ENCODE results near the gene FNDC3B. TPM values are rescaled to one million over a fixed set of nuclear protein-coding genes. Genes with fewer than 3 reads are reported as not detected.

Gene FNDC3B
- total and polyA plus RNA-seq, 2 donors (not counting 3 experiments of a cell fraction or from before 2014, with no cell fraction given): 91.6 to 295 TPM

DNA sequence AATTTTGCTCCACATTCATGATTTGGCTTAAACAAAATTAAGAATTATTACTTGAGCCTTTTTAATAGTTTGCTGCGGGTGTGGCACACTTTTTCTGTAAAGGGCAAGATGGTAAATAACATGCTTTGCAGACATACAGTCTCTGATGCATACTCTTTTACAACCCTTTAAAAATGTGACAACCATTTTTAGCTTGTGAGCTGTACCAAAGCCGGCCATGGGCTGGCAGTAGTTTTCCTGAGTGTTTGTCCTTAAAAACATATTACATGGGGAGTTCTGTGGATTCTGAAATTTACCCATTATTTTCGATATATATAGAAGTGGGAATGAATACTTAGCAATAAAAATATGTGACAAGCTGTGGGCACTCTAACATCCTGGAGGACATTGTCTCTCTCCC is 163.4 kb downstream of the FNDC3B start:
- DNase-seq (ENCODE audit: low read depth, low spot score) (no peak), FAIRE-seq (no peak)
- Histone ChIP-seq H3K36me3 (ENCODE audit: control insufficient read depth in 2 of 2, extremely low read depth in 1 of 2, insufficient read depth in 2 of 2, low read length in 2 of 2) (peaks cover 0 to 2% of the 10 kb centered on the region in 2 experiments), H3K79me2 (ENCODE audit: control insufficient read depth, insufficient read depth, low read length) (peaks cover 81% of the 10 kb centered on the region), H3K9ac (replicated peaks; ENCODE audit: extremely low read depth, insufficient read depth, low read length) (no peak overlapping the region), H3K4me3 (replicated peaks in 1 of 3; ENCODE audit: insufficient read depth in 1 of 3, low read depth in 1 of 3, low read length in 3 of 3) (no peak overlapping the region), H3K4me1 (ENCODE audit: control insufficient read depth, extremely low read depth, insufficient read depth, low read length) (peaks cover 22% of the 10 kb centered on the region), H3K9me1 (replicated peaks; ENCODE audit: control insufficient read depth, extremely low read depth, insufficient read depth, low read length) (no peaks in the 10 kb centered on the region), H3K4me2 (ENCODE audit: insufficient read depth, low read length) (no peak overlapping the region), H3K27ac (ENCODE audit: insufficient read depth, low read depth, low read length) (no peak overlapping the region), H3K9me3 (replicated peaks; ENCODE audit: control insufficient read depth, insufficient read depth, low read length) (no peaks in the 10 kb centered on the region), H2AFZ (ENCODE audit: low read depth, low read length) (no peak overlapping the region), H4K20me1 (replicated peaks; ENCODE audit: control insufficient read depth, extremely low read depth, insufficient read depth, low read length) (peaks cover 3% of the 10 kb centered on the region), H3K27me3 (ENCODE audit: control insufficient read depth in 2 of 2, insufficient read depth in 2 of 2, low read length in 2 of 2) (no peaks in the 10 kb centered on the region)
- ChIA-PET CTCF (no interaction called here), POLR2A (no interaction called here)
- intact Hi-C loops (cut with micrococcal nuclease): loop anchor here (5.0 kb wide), 1 partner anchor 40 kb away; no protein-coding TSS in a partner anchor
- dilution Hi-C loops (cut with MboI; ENCODE audit: extremely low pct_ligation_motif_present, low sequenced_read_pairs): no loop called here
- no peak for TF ChIP-seq POLR2AphosphoS5 (IDR thresholded peaks at IDR 0.05; ENCODE audit: insufficient read depth, low read depth, low read length)
- BruUV-seq (replicated peaks): no TSS peak

DNA sequence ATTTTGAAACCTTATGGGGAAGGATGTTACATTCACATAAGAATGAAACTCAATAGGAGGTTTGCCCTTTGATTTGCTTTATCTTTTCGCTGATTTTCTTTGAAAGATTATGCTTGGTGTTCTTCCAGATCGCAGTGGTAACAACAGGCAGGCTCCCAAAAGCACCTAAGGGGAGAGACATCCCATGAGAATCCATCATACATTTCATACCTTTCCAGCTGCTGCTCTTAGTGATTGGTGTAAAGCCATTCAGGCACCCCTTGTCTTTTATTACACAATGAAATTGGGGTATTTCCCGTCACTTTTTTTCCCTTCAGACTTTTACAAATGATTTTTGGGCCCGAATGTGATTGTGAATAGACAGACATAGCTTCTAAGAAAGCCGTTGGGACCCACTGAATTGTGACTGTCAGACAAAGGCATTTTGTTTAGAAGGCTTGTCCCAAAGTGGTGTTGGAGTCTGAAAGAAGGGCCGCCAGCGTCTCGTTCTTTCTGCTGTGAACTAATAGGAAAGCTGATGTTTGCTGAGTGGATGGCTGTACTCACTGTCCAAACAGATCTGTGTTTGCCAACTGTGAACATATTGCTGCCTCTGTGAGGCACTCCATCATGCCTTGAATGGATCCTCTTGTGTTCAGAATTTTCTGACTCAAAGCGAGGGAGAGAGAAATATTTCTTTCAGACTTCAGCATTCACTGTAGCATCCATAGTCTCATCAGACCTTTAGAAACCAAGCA is 164.3 kb downstream of the FNDC3B start:
- H3K36me3 ChIP-seq (ENCODE audit: control insufficient read depth in 2 of 2, extremely low read depth in 1 of 2, insufficient read depth in 2 of 2, low read length in 2 of 2): peaks cover 0 to 2% of the 10 kb centered on the region in 2 experiments
- no peak overlapping the region for H3K4me3 ChIP-seq (replicated peaks in 1 of 3; ENCODE audit: insufficient read depth in 1 of 3, low read depth in 1 of 3, low read length in 3 of 3)
- DNase-seq (ENCODE audit: low read depth, low spot score): no peak
- dilution Hi-C loops (cut with MboI; ENCODE audit: extremely low pct_ligation_motif_present, low sequenced_read_pairs): no loop called here
- no peak overlapping the region for H3K27ac ChIP-seq (ENCODE audit: insufficient read depth, low read depth, low read length)
- ChIA-PET POLR2A (no interaction called here), CTCF (no interaction called here)
- peaks cover 3% of the 10 kb centered on the region for H4K20me1 ChIP-seq (replicated peaks; ENCODE audit: control insufficient read depth, extremely low read depth, insufficient read depth, low read length)
- H3K9me3 ChIP-seq (replicated peaks; ENCODE audit: control insufficient read depth, insufficient read depth, low read length): no peaks in the 10 kb centered on the region
- H3K79me2 ChIP-seq (ENCODE audit: control insufficient read depth, insufficient read depth, low read length): peaks cover 81% of the 10 kb centered on the region
- peaks cover 22% of the 10 kb centered on the region for H3K4me1 ChIP-seq (ENCODE audit: control insufficient read depth, extremely low read depth, insufficient read depth, low read length)
- TF ChIP-seq GATA2 (IDR thresholded peaks at IDR 0.05; ENCODE audit: insufficient read depth, insufficient read length, low read depth, low read length) (no peak), EZH2 (IDR thresholded peaks at IDR 0.05; ENCODE audit: borderline replicate concordance, low read depth, low read length, severe bottlenecking) (no peak), JUN (IDR thresholded peaks at IDR 0.05; ENCODE audit: borderline replicate concordance, insufficient read depth, insufficient read length, low read depth) (no peak)
- H3K9me1 ChIP-seq (replicated peaks; ENCODE audit: control insufficient read depth, extremely low read depth, insufficient read depth, low read length): no peaks in the 10 kb centered on the region
- no peak overlapping the region for H3K9ac ChIP-seq (replicated peaks; ENCODE audit: extremely low read depth, insufficient read depth, low read length)
- H3K4me2 ChIP-seq (ENCODE audit: insufficient read depth, low read length): no peak overlapping the region
- intact Hi-C loops (cut with micrococcal nuclease): loop anchor here (5.0 kb wide), 1 partner anchor 39 kb away; no protein-coding TSS in a partner anchor
- no peak overlapping the region for H2AFZ ChIP-seq (ENCODE audit: low read depth, low read length)
- no TSS peak for BruUV-seq (replicated peaks)
- H3K27me3 ChIP-seq (ENCODE audit: control insufficient read depth in 2 of 2, insufficient read depth in 2 of 2, low read length in 2 of 2): no peaks in the 10 kb centered on the region
- FAIRE-seq: no peak
